ENCODE data around the gene ABCC3. TPM values are rescaled to one million over a fixed set of nuclear protein-coding genes. Genes with fewer than 3 reads are reported as not detected.

Gene ABCC3
- total RNA-seq, 4 donors from 2014 or later = 2.0 to 18.7 (median 5.1) TPM

DNA sequence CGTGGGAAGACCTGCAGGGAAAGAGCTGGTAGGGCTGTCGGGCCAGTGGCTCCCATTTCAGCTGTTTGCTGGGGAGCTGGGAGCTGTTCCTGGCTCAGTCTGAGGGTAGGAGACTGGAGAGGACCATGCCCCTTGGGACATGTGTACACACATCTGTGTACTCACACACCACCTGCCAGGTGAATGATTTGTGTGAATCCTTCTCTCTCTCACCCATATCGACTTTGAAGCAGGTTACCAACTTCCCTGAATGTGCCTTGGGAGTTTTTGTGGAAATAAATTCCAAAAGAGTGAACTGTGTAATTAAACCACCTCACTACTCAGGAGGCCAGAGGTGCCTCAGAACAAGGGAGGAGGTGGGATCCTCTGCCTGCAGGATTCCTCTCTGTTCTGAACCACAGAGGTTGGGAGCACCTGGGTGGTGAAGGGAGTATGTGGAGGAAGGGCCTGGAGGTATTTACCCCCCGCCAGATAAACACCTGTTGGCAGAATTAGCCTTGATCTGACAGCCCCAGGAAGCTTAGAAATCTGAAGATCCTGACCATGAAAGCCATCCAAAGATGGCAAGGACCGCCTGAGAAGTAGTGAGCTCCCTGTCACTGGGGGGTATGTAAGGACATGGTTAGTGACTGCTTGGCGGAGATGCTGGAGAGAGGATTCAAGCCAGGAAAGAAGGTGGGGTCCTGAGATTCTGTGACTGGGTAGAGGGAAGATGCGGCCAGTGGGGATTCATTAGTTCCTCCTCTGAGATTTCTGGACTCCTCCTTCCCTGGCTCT lies 3.3 kb downstream of the ABCC3 start:
- Histone ChIP-seq H3K4me3 (no peak overlapping the region), H3K27me3 (peaks cover 52% of the 10 kb centered on the region), H3K4me1 (peaks cover 0 to 46% (median 24%) of the 10 kb centered on the region in 3 donors), H3K36me3 (no peaks in the 10 kb centered on the region), H3K9me3 (no peaks in the 10 kb centered on the region), H3K27ac (no peak overlapping the region)
- TF ChIP-seq POLR2AphosphoS5 (IDR thresholded peaks at IDR 0.05) = no peak
- TF ChIP-seq POLR2A (IDR thresholded peaks at IDR 0.05) = no peak
- TF ChIP-seq CTCF (IDR thresholded peaks at IDR 0.05) = no peak
- TF ChIP-seq EP300 (IDR thresholded peaks at IDR 0.05) = no peak
- WGBS, 2 donors (ENCODE audit: low coverage in 1 of 2) = 77 to 96% methylated on average over 4 of the region's 7 CpGs
- no peak for ATAC-seq

GRCh38 chr17:50638606-50638965 lies 3.9 kb downstream of the ABCC3 start:
- WGBS, 2 donors (ENCODE audit: low coverage in 1 of 2) = 60% methylated on average over 1 of the region's 2 CpGs; no CpG with 5 or more reads in 1 of the 2 donors
- peaks cover 0 to 46% (median 24%) of the 10 kb centered on the region in 3 donors for H3K4me1 ChIP-seq
- TF ChIP-seq POLR2AphosphoS5 (IDR thresholded peaks at IDR 0.05) = no peak
- TF ChIP-seq EP300 (IDR thresholded peaks at IDR 0.05) = no peak
- TF ChIP-seq CTCF (IDR thresholded peaks at IDR 0.05) = no peak
- no peak for TF ChIP-seq POLR2A (IDR thresholded peaks at IDR 0.05)
- H3K4me3 ChIP-seq = no peak overlapping the region
- no peaks in the 10 kb centered on the region for H3K36me3 ChIP-seq
- ATAC-seq = no peak
- peak overlapping the region in 1 of 4 donors; percentile 32 for H3K27ac ChIP-seq
- peaks cover 47% of the 10 kb centered on the region for H3K27me3 ChIP-seq
- no peaks in the 10 kb centered on the region for H3K9me3 ChIP-seq

GRCh38 chr17:50638966-50639713 lies 4.5 kb downstream of the ABCC3 start:
- Histone ChIP-seq H3K27me3 (peaks cover 42% of the 10 kb centered on the region), H3K4me1 (peaks cover 0 to 45% (median 24%) of the 10 kb centered on the region in 3 donors), H3K36me3 (no peaks in the 10 kb centered on the region), H3K9me3 (no peaks in the 10 kb centered on the region), H3K4me3 (no peak overlapping the region), H3K27ac (peak overlapping the region in 1 of 4 donors; percentile 32)
- WGBS, 2 donors (ENCODE audit: low coverage in 1 of 2) = 0 to 17% methylated on average over 2 to 5 of the region's 9 CpGs
- TF ChIP-seq POLR2A (IDR thresholded peaks at IDR 0.05) = no peak
- TF ChIP-seq POLR2AphosphoS5 (IDR thresholded peaks at IDR 0.05) = peak; percentile 89
- ATAC-seq = peak; percentile 79

DNA sequence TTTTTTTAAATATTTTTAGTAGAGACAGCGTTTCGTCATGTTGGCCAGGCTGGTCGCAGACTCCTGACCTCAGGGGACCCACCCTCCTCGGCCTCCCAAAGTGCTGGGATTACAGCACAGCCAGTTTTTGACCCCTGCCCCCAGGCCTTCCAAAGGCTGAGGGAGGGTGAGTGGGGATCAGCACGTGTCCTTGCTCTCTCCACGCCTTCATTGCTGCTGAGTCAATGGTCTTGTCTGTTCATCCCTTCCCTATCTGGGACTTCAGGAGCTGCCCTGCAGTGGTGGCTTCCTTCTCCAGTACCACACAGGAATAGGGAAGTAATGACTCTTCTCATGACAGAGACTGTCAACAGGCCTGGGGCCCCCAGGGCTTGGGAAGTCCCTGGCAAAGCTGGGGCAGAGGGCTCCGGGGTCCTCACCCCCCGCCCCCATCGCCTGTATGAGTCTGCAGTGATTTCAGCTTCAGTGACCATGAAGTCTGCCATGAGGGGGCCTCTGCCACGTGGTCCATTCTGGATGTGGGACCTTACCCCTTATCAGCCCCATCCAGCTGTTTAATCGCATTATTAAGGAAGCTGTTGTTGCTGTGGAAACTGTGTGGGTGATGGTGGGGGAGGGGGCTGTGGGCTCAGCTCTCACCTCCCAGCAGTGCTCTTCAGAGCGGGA lies 6.1 kb downstream of the ABCC3 start:
- Histone ChIP-seq H3K4me3 (no peak overlapping the region), H3K4me1 (peaks cover 0 to 29% (median 10%) of the 10 kb centered on the region in 3 donors), H3K36me3 (no peaks in the 10 kb centered on the region), H3K27me3 (peaks cover 25% of the 10 kb centered on the region), H3K27ac (no peak overlapping the region), H3K9me3 (no peaks in the 10 kb centered on the region)
- 80 to 100% methylated on average over 1 to 2 of the region's 12 CpGs for WGBS, 2 donors (ENCODE audit: low coverage in 1 of 2)
- ATAC-seq = peak; percentile 32
- TF ChIP-seq POLR2AphosphoS5 (IDR thresholded peaks at IDR 0.05) (no peak), POLR2A (IDR thresholded peaks at IDR 0.05) (no peak)

DNA sequence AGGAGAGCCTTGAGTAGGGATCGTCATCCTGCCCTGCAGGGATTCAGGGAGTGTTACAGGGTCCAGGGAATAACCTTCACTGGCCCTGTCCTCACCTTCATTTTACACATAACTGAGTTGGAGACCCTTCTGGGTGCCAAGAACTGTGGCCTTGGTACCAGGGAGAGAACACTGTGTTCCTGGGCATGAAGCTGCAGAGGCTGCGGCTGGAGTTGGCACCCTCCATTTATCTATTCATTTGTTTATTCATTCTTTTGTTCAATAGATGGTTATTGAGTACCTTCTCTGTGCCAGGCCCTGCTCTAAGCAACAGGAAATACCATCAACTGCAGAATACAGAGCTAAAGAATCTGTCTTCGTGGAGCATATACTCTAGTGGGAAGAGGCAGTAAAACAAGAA lies 6.7 kb downstream of the ABCC3 start:
- H3K4me1 ChIP-seq = peaks cover 0 to 29% (median 10%) of the 10 kb centered on the region in 3 donors
- H3K9me3 ChIP-seq = no peaks in the 10 kb centered on the region
- ATAC-seq = no peak
- H3K36me3 ChIP-seq = no peaks in the 10 kb centered on the region
- TF ChIP-seq POLR2A (IDR thresholded peaks at IDR 0.05) = no peak
- TF ChIP-seq POLR2AphosphoS5 (IDR thresholded peaks at IDR 0.05) = no peak
- no peak for TF ChIP-seq CTCF (IDR thresholded peaks at IDR 0.05)
- TF ChIP-seq EP300 (IDR thresholded peaks at IDR 0.05) = no peak
- WGBS, 2 donors (ENCODE audit: low coverage in 1 of 2) = 75 to 100% methylated on average over 1 to 2 of the region's 3 CpGs
- peaks cover 20% of the 10 kb centered on the region for H3K27me3 ChIP-seq
- H3K4me3 ChIP-seq = no peak overlapping the region
- no peak overlapping the region for H3K27ac ChIP-seq
